SK-N-SH (cell line): ENCODE measurements around the gene ZBED4. TPM values are rescaled to one million over a fixed set of nuclear protein-coding genes. Genes with fewer than 3 reads are reported as not detected.
"Not testable (repeated sequence)": the region's sequence is repeated elsewhere in the genome, so short reads cannot be mapped to it uniquely, and the experiment has no call there.

Experiments
- CTCF ChIA-PET: fragments of 300-600, 350-600 bp; formaldehyde crosslinking; extraction: SDS; loops from one replicate; lab custom pipeline; 2021; lab: Yijun Ruan, JAX
- POLR2A ChIA-PET: fragments of 350-600 bp; sonication (Branson Sonifier 250); formaldehyde crosslinking; extraction: SDS; loops from one replicate; lab custom pipeline; 2020; ENCODE audit warnings: antibody characterized with exemption, inconsistent platforms; lab: Yijun Ruan, JAX
- DNase-seq: peaks from one replicate; pipeline ENCODE4 v3.0.0; 2012
- H2AFZ ChIP-seq: fragments of 200-600 bp; sonication (generic); 2 replicates; pipeline ENCODE4 v1.8.1; 2016; ENCODE audit warnings: antibody characterized with exemption, mild to moderate bottlenecking, low read depth
- H3F3A ChIP-seq: fragments of 200-600 bp; sonication (generic); replicated peaks from 2 replicates; pipeline ENCODE3; 2016; ENCODE audit warnings: antibody characterized with exemption, mild to moderate bottlenecking; ENCODE audit not compliant: insufficient read depth
- H3K27ac ChIP-seq, 2 experiments: fragments of 200-500 bp in 1 of 2; fragments of 200-600 bp in 1 of 2; sonication (Bioruptor generic) in 1 of 2; sonication (generic), shearing (Covaris generic) in 1 of 2; 2 replicates each; pipeline versions ENCODE4 v1.5.1 to v1.6.1; 2014 to 2016; ENCODE audit warnings: low read depth in 2 of 2, inconsistent platforms in 1 of 2, low read length in 1 of 2, mild to moderate bottlenecking in 1 of 2, mixed read lengths in 1 of 2
- H3K27me3 ChIP-seq: fragments of 200-600 bp; sonication (generic), shearing (Covaris generic); 2 replicates; pipeline ENCODE4 v1.6.1; 2016; ENCODE audit warnings: mixed run types; ENCODE audit not compliant: insufficient read depth
- H3K36me3 ChIP-seq, 2 experiments: fragments of 200-500 bp in 1 of 2; fragments of 200-600 bp in 1 of 2; sonication (Bioruptor generic) in 1 of 2; sonication (generic) in 1 of 2; replicated peaks in 1 of 2; 2 replicates each; pipeline versions ENCODE3 to v1.5.1; 2014 to 2016; ENCODE audit warnings: low read length in 1 of 2, mild to moderate bottlenecking in 1 of 2; ENCODE audit not compliant: insufficient read depth in 2 of 2, control insufficient read depth in 1 of 2
- H3K4me1 ChIP-seq, 2 experiments: fragments of 200-500 bp in 1 of 2; fragments of 200-600 bp in 1 of 2; sonication (Bioruptor generic) in 1 of 2; sonication (generic), shearing (Covaris generic) in 1 of 2; 2 replicates each; pipeline versions ENCODE4 v1.5.1 to v1.6.1; 2014 to 2016; ENCODE audit warnings: low read depth in 1 of 2, low read length in 1 of 2, mixed run types in 1 of 2; ENCODE audit not compliant: insufficient read depth in 2 of 2, control insufficient read depth in 1 of 2
- H3K4me2 ChIP-seq: fragments of 200-600 bp; sonication (generic), shearing (Covaris generic); 2 replicates; pipeline ENCODE4 v1.6.1; 2017; ENCODE audit warnings: mixed run types
- H3K4me3 ChIP-seq, 2 experiments: fragments of 200-500 bp in 1 of 2; fragments of 200-600 bp in 1 of 2; sonication (Bioruptor generic) in 1 of 2; sonication (generic), shearing (Covaris generic) in 1 of 2; 2 replicates each; pipeline versions ENCODE4 v1.5.1 to v1.8.1; 2014 to 2016; ENCODE audit warnings: low read depth in 2 of 2, inconsistent platforms in 1 of 2, low read length in 1 of 2, mild to moderate bottlenecking in 1 of 2, mixed read lengths in 1 of 2, moderate library complexity in 1 of 2
- H3K79me2 ChIP-seq: fragments of 200-600 bp; sonication (generic); 2 replicates; pipeline ENCODE4 v1.8.1; 2017; ENCODE audit warnings: mild to moderate bottlenecking; ENCODE audit not compliant: insufficient read depth
- H3K9ac ChIP-seq: fragments of 200-600 bp; sonication (generic); 2 replicates; pipeline ENCODE4 v1.6.1; 2017; ENCODE audit warnings: mixed run types
- H3K9me2 ChIP-seq: fragments of 200-600 bp; sonication (generic); 2 replicates; pipeline ENCODE4 v1.6.1; 2017; ENCODE audit warnings: mixed run types
- H3K9me3 ChIP-seq: fragments of 200-600 bp; sonication (generic); 2 replicates; pipeline ENCODE4 v1.6.1; 2017; ENCODE audit warnings: mixed run types, mild to moderate bottlenecking, moderate library complexity
- H4K20me1 ChIP-seq: fragments of 200-600 bp; sonication (generic); 2 replicates; pipeline ENCODE4 v1.6.1; 2017; ENCODE audit warnings: mild to moderate bottlenecking, mixed run types; ENCODE audit not compliant: insufficient read depth
- CHD2 ChIP-seq: fragments of 150-350 bp; IDR thresholded peaks from 2 replicates; pipeline ENCODE4 v1.6.1; 2018; ENCODE audit warnings: low read length; ENCODE audit not compliant: partially characterized antibody
- ELF1 ChIP-seq: IDR thresholded peaks from 2 replicates; pipeline ENCODE4 v1.4.0; 2012
- EP300 ChIP-seq, 2 experiments: IDR thresholded peaks; 2 replicates each; pipeline versions ENCODE4 v1.4.0 to v1.6.1; 2012; ENCODE audit warnings: borderline replicate concordance in 1 of 2, low read depth in 1 of 2, low read length in 1 of 2
- EZH2phosphoT487 ChIP-seq: fragments of 200-600 bp; sonication (generic); IDR thresholded peaks from 2 replicates; pipeline ENCODE4 v1.6.1; 2017; ENCODE audit warnings: low read depth, mixed run types, mild to moderate bottlenecking, antibody characterized with exemption, moderate library complexity, borderline replicate concordance
- FOSL2 ChIP-seq: IDR thresholded peaks from 2 replicates; pipeline ENCODE4 v1.4.0; 2012; ENCODE audit warnings: low read depth, mild to moderate bottlenecking, moderate library complexity, borderline replicate concordance
- FOXM1 ChIP-seq: IDR thresholded peaks from 2 replicates; pipeline ENCODE4 v1.4.0; 2012; ENCODE audit warnings: low read depth, mild to moderate bottlenecking
- GABPA ChIP-seq: IDR thresholded peaks from 2 replicates; pipeline ENCODE4 v1.4.0; 2012; ENCODE audit warnings: low read depth, mild to moderate bottlenecking
- MXI1 ChIP-seq: IDR thresholded peaks from 2 replicates; pipeline ENCODE4 v1.6.1; 2012; ENCODE audit warnings: mild to moderate bottlenecking, low read depth, low read length, improper control_type of control experiment
- POLR2AphosphoS5 ChIP-seq: IDR thresholded peaks from 2 replicates; pipeline ENCODE4 v1.6.1; 2012; ENCODE audit warnings: low read depth, low read length
- RCOR1 ChIP-seq: fragments of 150-350 bp; IDR thresholded peaks from 2 replicates; pipeline ENCODE4 v1.6.1; 2017; ENCODE audit warnings: antibody characterized with exemption, low read length
- RFX5 ChIP-seq: IDR thresholded peaks from 2 replicates; pipeline ENCODE4 v1.6.1; 2012; ENCODE audit warnings: mild to moderate bottlenecking, improper control_type of control experiment, low read length
- RXRA ChIP-seq: IDR thresholded peaks from 2 replicates; pipeline ENCODE4 v1.4.0; 2012; ENCODE audit warnings: low read depth, mild to moderate bottlenecking, borderline replicate concordance
- TAF1 ChIP-seq: IDR thresholded peaks from 2 replicates; pipeline ENCODE4 v1.6.1; 2012; ENCODE audit warnings: low read depth, mild to moderate bottlenecking, low read length, moderate library complexity, borderline replicate concordance
- TEAD4 ChIP-seq: IDR thresholded peaks from 2 replicates; pipeline ENCODE4 v1.4.0; 2012; ENCODE audit warnings: mild to moderate bottlenecking, borderline replicate concordance; ENCODE audit not compliant: insufficient read depth
- YY1 ChIP-seq: IDR thresholded peaks from 2 replicates; pipeline ENCODE4 v1.4.0; 2012; ENCODE audit warnings: low read depth, mild to moderate bottlenecking
- WGBS: methylation state at CpG from one replicate; pipeline ENCODE4 v1.1.6; 2017; ENCODE audit warnings: low lambda C conversion rate; 5-methylcytosine and 5-hydroxymethylcytosine counted together
- polyA plus RNA-seq, 3 experiments: library from polyadenylated mRNA; depleted of rRNA; stranded (reverse); fragments of >200 nt; gene quantifications; 2 replicates each; pipeline ENCODE4 v1.2.3, GENCODE V29; 2012
- TF ChIP-seq, protein P1 (sequence below): IDR thresholded peaks from 2 replicates; pipeline ENCODE4 v1.4.0; 2012; ENCODE audit warnings: low read depth
- TF ChIP-seq, protein P2 (sequence below): IDR thresholded peaks from 2 replicates; pipeline ENCODE4 v1.6.1; 2012; ENCODE audit warnings: mild to moderate bottlenecking, low read depth, low read length, moderate library complexity
- TF ChIP-seq, protein P3 (sequence below): fragments of 150-350 bp; IDR thresholded peaks from 2 replicates; pipeline ENCODE4 v1.6.1; 2016; ENCODE audit warnings: mild to moderate bottlenecking, low read depth, low read length
- TF ChIP-seq, protein P4 (sequence below): fragments of 200-600 bp; sonication (generic); IDR thresholded peaks from 2 replicates; pipeline ENCODE4 v1.6.1; 2017; ENCODE audit warnings: antibody characterized with exemption, mild to moderate bottlenecking, moderate library complexity
- TF ChIP-seq, protein P5 (sequence below): fragments of 150-350 bp; IDR thresholded peaks from 2 replicates; pipeline ENCODE4 v1.6.1; 2017; ENCODE audit warnings: antibody characterized with exemption, low read length, low read depth, borderline replicate concordance

ZBED4 gene
- polyA plus RNA-seq, 1 of the 3 experiments (the other 2 are of a cell fraction), result 7.9 TPM

DNA sequence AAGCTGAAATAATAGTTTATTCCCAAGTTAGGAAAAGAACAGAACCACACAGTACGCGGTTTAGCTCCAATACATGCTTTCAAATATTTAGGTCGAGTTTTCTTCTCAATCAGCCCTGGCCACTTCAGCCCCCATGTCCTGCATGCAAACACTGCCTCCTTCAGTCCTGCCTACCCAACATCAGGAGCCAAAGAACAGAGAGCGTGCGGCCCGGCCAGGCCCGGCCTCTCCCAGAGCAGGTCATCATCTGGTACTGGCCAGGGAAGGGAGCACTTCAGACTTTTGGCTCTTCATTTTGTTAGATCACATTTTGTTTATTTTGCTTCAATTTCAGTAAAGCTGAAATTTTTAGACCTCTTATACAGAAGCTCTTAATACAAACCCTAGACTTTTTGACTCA lies 32.7 kb upstream of the ZBED4 start:
- WGBS, result 97% methylated on average over 6 of the region's 7 CpGs
- H3K27ac ChIP-seq, result no peak overlapping the region
- H3K4me2 ChIP-seq, result no peak overlapping the region
- no peak overlapping the region for H3K9ac ChIP-seq
- peaks cover 9 to 15% of the 10 kb centered on the region in 2 experiments; a peak in 2 of 4 replicates for H3K4me1 ChIP-seq
- peaks cover 100% of the 10 kb centered on the region for H3K79me2 ChIP-seq
- ChIA-PET CTCF (interaction anchor here (1.0 to 1.5 kb wide), 2 partner anchors 16 to 30 kb away, joined by 3 read pairs; no protein-coding TSS in a partner anchor), POLR2A (interaction anchor here (0.6 kb wide), 1 partner anchor 8 kb away, joined by 4 read pairs; no protein-coding TSS in a partner anchor)
- no peak overlapping the region for H2AFZ ChIP-seq
- peaks cover 40 to 50% of the 10 kb centered on the region in 2 experiments for H3K36me3 ChIP-seq
- H3K9me2 ChIP-seq, result no peaks in the 10 kb centered on the region
- TF ChIP-seq FOXM1 (no peak), EP300 (IDR thresholded peaks at IDR 0.05; ENCODE audit: borderline replicate concordance in 1 of 2, low read depth in 1 of 2, low read length in 1 of 2) (no peak), EZH2phosphoT487 (no peak), POLR2AphosphoS5 (no peak), MXI1 (no peak), GABPA (no peak), RFX5 (no peak), CHD2 (no peak), TAF1 (no peak), YY1 (no peak), FOSL2 (no peak), RXRA (no peak), TEAD4 (no peak), ELF1 (no peak), RCOR1 (no peak)
- TF ChIP-seq, protein P1, sequence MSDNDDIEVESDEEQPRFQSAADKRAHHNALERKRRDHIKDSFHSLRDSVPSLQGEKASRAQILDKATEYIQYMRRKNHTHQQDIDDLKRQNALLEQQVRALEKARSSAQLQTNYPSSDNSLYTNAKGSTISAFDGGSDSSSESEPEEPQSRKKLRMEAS, result no peak
- TF ChIP-seq, protein P2, sequence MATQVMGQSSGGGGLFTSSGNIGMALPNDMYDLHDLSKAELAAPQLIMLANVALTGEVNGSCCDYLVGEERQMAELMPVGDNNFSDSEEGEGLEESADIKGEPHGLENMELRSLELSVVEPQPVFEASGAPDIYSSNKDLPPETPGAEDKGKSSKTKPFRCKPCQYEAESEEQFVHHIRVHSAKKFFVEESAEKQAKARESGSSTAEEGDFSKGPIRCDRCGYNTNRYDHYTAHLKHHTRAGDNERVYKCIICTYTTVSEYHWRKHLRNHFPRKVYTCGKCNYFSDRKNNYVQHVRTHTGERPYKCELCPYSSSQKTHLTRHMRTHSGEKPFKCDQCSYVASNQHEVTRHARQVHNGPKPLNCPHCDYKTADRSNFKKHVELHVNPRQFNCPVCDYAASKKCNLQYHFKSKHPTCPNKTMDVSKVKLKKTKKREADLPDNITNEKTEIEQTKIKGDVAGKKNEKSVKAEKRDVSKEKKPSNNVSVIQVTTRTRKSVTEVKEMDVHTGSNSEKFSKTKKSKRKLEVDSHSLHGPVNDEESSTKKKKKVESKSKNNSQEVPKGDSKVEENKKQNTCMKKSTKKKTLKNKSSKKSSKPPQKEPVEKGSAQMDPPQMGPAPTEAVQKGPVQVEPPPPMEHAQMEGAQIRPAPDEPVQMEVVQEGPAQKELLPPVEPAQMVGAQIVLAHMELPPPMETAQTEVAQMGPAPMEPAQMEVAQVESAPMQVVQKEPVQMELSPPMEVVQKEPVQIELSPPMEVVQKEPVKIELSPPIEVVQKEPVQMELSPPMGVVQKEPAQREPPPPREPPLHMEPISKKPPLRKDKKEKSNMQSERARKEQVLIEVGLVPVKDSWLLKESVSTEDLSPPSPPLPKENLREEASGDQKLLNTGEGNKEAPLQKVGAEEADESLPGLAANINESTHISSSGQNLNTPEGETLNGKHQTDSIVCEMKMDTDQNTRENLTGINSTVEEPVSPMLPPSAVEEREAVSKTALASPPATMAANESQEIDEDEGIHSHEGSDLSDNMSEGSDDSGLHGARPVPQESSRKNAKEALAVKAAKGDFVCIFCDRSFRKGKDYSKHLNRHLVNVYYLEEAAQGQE, result no peak
- TF ChIP-seq, protein P3, sequence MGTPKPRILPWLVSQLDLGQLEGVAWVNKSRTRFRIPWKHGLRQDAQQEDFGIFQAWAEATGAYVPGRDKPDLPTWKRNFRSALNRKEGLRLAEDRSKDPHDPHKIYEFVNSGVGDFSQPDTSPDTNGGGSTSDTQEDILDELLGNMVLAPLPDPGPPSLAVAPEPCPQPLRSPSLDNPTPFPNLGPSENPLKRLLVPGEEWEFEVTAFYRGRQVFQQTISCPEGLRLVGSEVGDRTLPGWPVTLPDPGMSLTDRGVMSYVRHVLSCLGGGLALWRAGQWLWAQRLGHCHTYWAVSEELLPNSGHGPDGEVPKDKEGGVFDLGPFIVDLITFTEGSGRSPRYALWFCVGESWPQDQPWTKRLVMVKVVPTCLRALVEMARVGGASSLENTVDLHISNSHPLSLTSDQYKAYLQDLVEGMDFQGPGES, result no peak
- TF ChIP-seq, protein P4, sequence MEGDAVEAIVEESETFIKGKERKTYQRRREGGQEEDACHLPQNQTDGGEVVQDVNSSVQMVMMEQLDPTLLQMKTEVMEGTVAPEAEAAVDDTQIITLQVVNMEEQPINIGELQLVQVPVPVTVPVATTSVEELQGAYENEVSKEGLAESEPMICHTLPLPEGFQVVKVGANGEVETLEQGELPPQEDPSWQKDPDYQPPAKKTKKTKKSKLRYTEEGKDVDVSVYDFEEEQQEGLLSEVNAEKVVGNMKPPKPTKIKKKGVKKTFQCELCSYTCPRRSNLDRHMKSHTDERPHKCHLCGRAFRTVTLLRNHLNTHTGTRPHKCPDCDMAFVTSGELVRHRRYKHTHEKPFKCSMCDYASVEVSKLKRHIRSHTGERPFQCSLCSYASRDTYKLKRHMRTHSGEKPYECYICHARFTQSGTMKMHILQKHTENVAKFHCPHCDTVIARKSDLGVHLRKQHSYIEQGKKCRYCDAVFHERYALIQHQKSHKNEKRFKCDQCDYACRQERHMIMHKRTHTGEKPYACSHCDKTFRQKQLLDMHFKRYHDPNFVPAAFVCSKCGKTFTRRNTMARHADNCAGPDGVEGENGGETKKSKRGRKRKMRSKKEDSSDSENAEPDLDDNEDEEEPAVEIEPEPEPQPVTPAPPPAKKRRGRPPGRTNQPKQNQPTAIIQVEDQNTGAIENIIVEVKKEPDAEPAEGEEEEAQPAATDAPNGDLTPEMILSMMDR, result no peak
- TF ChIP-seq, protein P5, sequence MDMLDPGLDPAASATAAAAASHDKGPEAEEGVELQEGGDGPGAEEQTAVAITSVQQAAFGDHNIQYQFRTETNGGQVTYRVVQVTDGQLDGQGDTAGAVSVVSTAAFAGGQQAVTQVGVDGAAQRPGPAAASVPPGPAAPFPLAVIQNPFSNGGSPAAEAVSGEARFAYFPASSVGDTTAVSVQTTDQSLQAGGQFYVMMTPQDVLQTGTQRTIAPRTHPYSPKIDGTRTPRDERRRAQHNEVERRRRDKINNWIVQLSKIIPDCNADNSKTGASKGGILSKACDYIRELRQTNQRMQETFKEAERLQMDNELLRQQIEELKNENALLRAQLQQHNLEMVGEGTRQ, result no peak
- H3K27me3 ChIP-seq, result no peaks in the 10 kb centered on the region
- H3K4me3 ChIP-seq, result no peak overlapping the region
- H3F3A ChIP-seq, result no peaks in the 10 kb centered on the region
- H3K9me3 ChIP-seq, result no peaks in the 10 kb centered on the region
- peaks cover 100% of the 10 kb centered on the region for H4K20me1 ChIP-seq
- no peak for DNase-seq

DNA sequence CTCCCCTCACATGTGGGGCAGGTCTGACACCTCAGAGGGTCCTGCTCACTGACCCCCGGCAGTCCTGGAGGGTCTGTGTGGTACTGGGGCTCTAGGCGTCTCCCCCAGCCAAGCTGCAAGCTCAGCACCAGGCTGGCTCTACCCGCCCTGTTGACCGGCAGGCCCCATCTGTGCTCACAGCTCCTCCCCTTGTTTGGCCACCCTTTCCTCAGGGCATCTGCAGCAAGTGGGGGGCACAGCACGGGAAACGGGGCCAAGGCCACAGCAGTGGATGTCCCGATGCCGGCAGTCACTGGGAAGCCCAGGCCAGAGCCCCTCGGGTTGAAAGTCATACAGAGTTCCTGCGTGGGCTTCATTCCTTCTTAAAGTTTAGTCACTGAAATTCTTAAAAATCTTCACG lies 31.9 kb upstream of the ZBED4 start:
- H3K27me3 ChIP-seq, H2AFZ ChIP-seq, POLR2A ChIA-PET, H3K4me2 ChIP-seq, DNase-seq, H3K9me3 ChIP-seq, H3K4me3 ChIP-seq, H3K9ac ChIP-seq, H3F3A ChIP-seq, H3K27ac ChIP-seq, H3K9me2 ChIP-seq: not testable (repeated sequence)
- Histone ChIP-seq H3K4me1 (peaks cover 9 to 19% of the 10 kb centered on the region in 2 experiments; a peak in 2 of 4 replicates), H4K20me1 (peaks cover 100% of the 10 kb centered on the region), H3K79me2 (peaks cover 100% of the 10 kb centered on the region), H3K36me3 (peaks cover 40 to 47% of the 10 kb centered on the region in 2 experiments)
- WGBS, result 84% methylated on average over 8 of the region's 11 CpGs
- CTCF ChIA-PET, result interaction anchor here (1.0 to 1.5 kb wide), 2 partner anchors 16 to 31 kb away, joined by 3 read pairs; no protein-coding TSS in a partner anchor
